Adrenal gland (tissue), 12 donors: ENCODE measurements around the gene CACNA1C. TPM values are rescaled to one million over a fixed set of nuclear protein-coding genes. Genes with fewer than 3 reads are reported as not detected.

ENCODE experiments used
- DNase-seq, 7 donors: peaks; one replicate each; pipeline ENCODE4 v3.0.0-alpha.2; 2019 to 2020
- H3K27ac ChIP-seq, 5 donors: fragments of 200-600 bp; sonication (generic) in 4 of 5; 1 replicate in 3 of 5; 2 replicates in 2 of 5; pipeline versions ENCODE4 v1.5.1 to v1.8.0; 2016 to 2020; ENCODE audit warnings: mild to moderate bottlenecking in 1 of 5
- H3K27me3 ChIP-seq: fragments of 200-600 bp; 2 replicates; pipeline ENCODE4 v1.8.0; 2021
- H3K36me3 ChIP-seq, 2 donors: fragments of 200-600 bp; replicated peaks in 1 of 2; 1 replicate in 1 of 2; 2 replicates in 1 of 2; pipeline versions ENCODE4 v1.5.1 to v1.8.0; 2018 to 2022
- H3K4me1 ChIP-seq, 2 donors: fragments of 200-600 bp; replicated peaks in 1 of 2; 1 replicate in 1 of 2; 2 replicates in 1 of 2; pipeline versions ENCODE4 v1.5.1 to v1.8.0; 2018 to 2021
- H3K4me3 ChIP-seq, 4 donors: fragments of 200-600 bp; sonication (generic) in 3 of 4; one replicate each; pipeline ENCODE4 v1.5.1; 2016 to 2018
- H3K9me3 ChIP-seq, 3 donors: fragments of 200-600 bp; sonication (generic) in 1 of 3; replicated peaks in 1 of 3; 1 replicate in 2 of 3; 2 replicates in 1 of 3; pipeline versions ENCODE4 v1.5.1 to v1.8.0; 2016 to 2021
- CTCF ChIP-seq, 6 experiments: fragments of 450-650 bp in 4 of 6; fragments of 200-600 bp in 2 of 6; sonication (generic) in 1 of 6; IDR thresholded peaks; 1 replicate in 5 of 6; 2 replicates in 1 of 6; pipeline versions ENCODE4 v1.5.1 to v1.8.0; 2016 to 2021; ENCODE audit warnings: antibody characterized with exemption in 6 of 6, mild to moderate bottlenecking in 2 of 6, moderate library complexity in 1 of 6
- POLR2A ChIP-seq, 2 donors: fragments of 450-650 bp; IDR thresholded peaks; one replicate each; pipeline ENCODE4 v1.6.1; 2017; ENCODE audit warnings: antibody characterized with exemption in 2 of 2, mild to moderate bottlenecking in 2 of 2, moderate library complexity in 1 of 2
- WGBS, 4 donors: extraction: QIAGEN DNeasy Blood & Tissue Kit in 2 of 4; methylation state at CpG; one replicate each; pipeline versions ENCODE4 v1.1.5 to v1.1.7; 2013 to 2017; 5-methylcytosine and 5-hydroxymethylcytosine counted together
- intact Hi-C, 2 donors: fragments of 100-400 bp; cut with DNase I; formaldehyde crosslinking; loops; one replicate each; pipeline versions ENCODE4 v1.14.1 to v1.15.0; 2022 to 2023
- polyA plus RNA-seq, 3 donors: library from polyadenylated mRNA; stranded (reverse); fragments of 200-250 nt in 2 of 3; fragments of 350-450 nt in 1 of 3; fragmentation: Illumina TruSeq in 1 of 3; extraction: RNeasy Lipid Tissue Mini Kit (QIAGEN cat#74804) in 1 of 3; gene quantifications; one replicate each; pipeline ENCODE4 v1.2.3, GENCODE V29; 2013 to 2014
- total RNA-seq, 9 donors: library from RNA; depleted of rRNA in 4 of 9; stranded (reverse); fragments of >200 nt in 4 of 9; fragments of 120-200 nt in 1 of 9; fragmentation: NEBNext Ultra II Directional in 1 of 9; extraction: Animal tissue kit (Norgen Biotek cat#: 25700) in 1 of 9; gene quantifications; one replicate each; pipeline versions ENCODE4 v1.1.0 to v1.2.4, GENCODE V29; 2013 to 2023
- donor health status: healthy with polysubstance abuse.
- donor health status: Bipolar disorder and iron deficiency.
- donor health status: DM: yes; HTN: yes; CAD: no.
- donor health status: DM: no; HTN: no; CAD: no.
- donor health status: DM: no; HTN: no; CAD: no.
- donor health status: DM: yes; HTN: yes; CAD: no.

The CACNA1C gene
- total and polyA plus RNA-seq, 12 donors = 1.4 to 5.8 (median 3.5) TPM

- TF ChIP-seq POLR2A (IDR thresholded peaks at IDR 0.05) (no peak), CTCF (IDR thresholded peaks at IDR 0.05) (no peak)
- no peaks in the 10 kb centered on the region for H3K9me3 ChIP-seq
- no peak for DNase-seq
- H3K36me3 ChIP-seq = no peaks in the 10 kb centered on the region
- intact Hi-C loops = no loop called here
- H3K4me3 ChIP-seq = no peak overlapping the region
- no peak overlapping the region for H3K27ac ChIP-seq
- no peaks in the 10 kb centered on the region for H3K4me1 ChIP-seq
- 92 to 95% (median 94%) methylated on average over 5 to 12 of the region's 12 CpGs for WGBS, 4 donors
- H3K27me3 ChIP-seq = no peaks in the 10 kb centered on the region
Observed at GRCh38 chr12:2566161-2566560, 513.4 kb downstream of the CACNA1C start.

GRCh38 chr12:2567711-2568110 is 514.9 kb downstream of the CACNA1C start:
- no peak for DNase-seq
- Histone ChIP-seq H3K4me3 (no peak overlapping the region), H3K27me3 (no peaks in the 10 kb centered on the region), H3K36me3 (no peaks in the 10 kb centered on the region), H3K27ac (no peak overlapping the region), H3K4me1 (no peaks in the 10 kb centered on the region), H3K9me3 (no peaks in the 10 kb centered on the region)
- 67 to 96% (median 91%) methylated on average over 1 to 4 of the region's 4 CpGs for whole genome bisulfite sequencing, 4 donors
- intact Hi-C loops = no loop called here
- TF ChIP-seq POLR2A (IDR thresholded peaks at IDR 0.05) (no peak), CTCF (IDR thresholded peaks at IDR 0.05) (no peak)

- H3K4me3 ChIP-seq = no peak overlapping the region
- intact Hi-C loops = no loop called here
- no peak overlapping the region for H3K27ac ChIP-seq
- TF ChIP-seq CTCF (IDR thresholded peaks at IDR 0.05) = no peak
- no peak for TF ChIP-seq POLR2A (IDR thresholded peaks at IDR 0.05)
- no peaks in the 10 kb centered on the region for H3K9me3 ChIP-seq
- H3K36me3 ChIP-seq = no peaks in the 10 kb centered on the region
- WGBS, 4 donors = 82 to 92% (median 86%) methylated on average over 7 of the region's 7 CpGs
- no peaks in the 10 kb centered on the region for H3K4me1 ChIP-seq
- no peak for DNase-seq
- no peaks in the 10 kb centered on the region for H3K27me3 ChIP-seq
Observed at GRCh38 chr12:2570562-2570961, 517.8 kb downstream of the CACNA1C start.

- TF ChIP-seq POLR2A (IDR thresholded peaks at IDR 0.05) (no peak), CTCF (IDR thresholded peaks at IDR 0.05) (no peak)
- Histone ChIP-seq H3K4me3 (no peak overlapping the region), H3K4me1 (no peaks in the 10 kb centered on the region), H3K27me3 (no peaks in the 10 kb centered on the region), H3K27ac (no peak overlapping the region), H3K36me3 (no peaks in the 10 kb centered on the region), H3K9me3 (no peaks in the 10 kb centered on the region)
- intact Hi-C loops = no loop called here
- DNase-seq = no peak
- 86 to 95% (median 90%) methylated on average over 4 of the region's 4 CpGs for WGBS, 4 donors
Observed at GRCh38 chr12:2574355-2574935, 521.7 kb downstream of the CACNA1C start.
